GM12878 (cell line): ENCODE data around the gene MAGI1. TPM values are rescaled to one million over a fixed set of nuclear protein-coding genes. Genes with fewer than 3 reads are reported as not detected.

Source experiments
- ATAC-seq: fragments of 200-7000 bp; cut with Tn5 transposase; 3 replicates; pipeline ENCODE4 v1.9.1; 2020; ENCODE audit warnings: mild to moderate bottlenecking, moderate library complexity
- BruUV-seq: library from RNA; stranded (reverse); fragments of 400-500 nt; replicated peaks from 2 replicates; lab custom pipeline; 2021; lab: Mats Ljungman, UMichigan
- CTCF ChIA-PET: fragments of 300-600 bp; sonication (Branson Sonifier 250); formaldehyde crosslinking; extraction: SDS; loops from one replicate; lab custom pipeline; 2021; ENCODE audit warnings: inconsistent platforms; lab: Yijun Ruan, JAX
- POLR2A ChIA-PET: fragments of 350-600 bp; formaldehyde crosslinking; extraction: SDS; loops from one replicate; lab custom pipeline; 2021; ENCODE audit warnings: inconsistent platforms; lab: Charles Lee
- RAD21 ChIA-PET: fragments of 300-600 bp; sonication (Branson Sonifier 250); formaldehyde crosslinking; loops from one replicate; lab custom pipeline; 2023; ENCODE audit warnings: antibody characterized with exemption; ENCODE audit not compliant: unreplicated experiment; lab: Charles Lee
- SMC1A ChIA-PET: fragments of 300-600 bp; sonication (Branson Sonifier 250); formaldehyde crosslinking; loops from one replicate; lab custom pipeline; 2023; ENCODE audit not compliant: unreplicated experiment, uncharacterized antibody; lab: Charles Lee
- DNase-seq: peaks from one replicate; pipeline ENCODE4 v3.0.0-alpha.2; 2011; ENCODE audit warnings: low read depth, low spot score
- FAIRE-seq: peaks from 3 replicates; lab custom pipeline; 2011; peaks lifted over from hg19 to GRCh38; lab: Jason Lieb, UNC
- H2AFZ ChIP-seq: 2 replicates; pipeline ENCODE4 v1.6.0; 2011; ENCODE audit warnings: low read depth, low read length, control low read depth; ENCODE audit not compliant: control insufficient read depth
- H3K27ac ChIP-seq: 2 replicates; pipeline ENCODE4 v1.5.1; 2011; ENCODE audit warnings: control low read depth; ENCODE audit not compliant: control insufficient read depth, insufficient read depth
- H3K27me3 ChIP-seq, 2 experiments: replicated peaks in 1 of 2; 2 replicates each; pipeline versions ENCODE4 v1.6.0 to v1.6.1; 2011; ENCODE audit warnings: low read length in 1 of 2; ENCODE audit not compliant: control insufficient read depth in 2 of 2, insufficient read depth in 2 of 2
- H3K36me3 ChIP-seq, 2 experiments: 2 replicates each; pipeline ENCODE4 v1.5.1; 2011; ENCODE audit warnings: low read length in 1 of 2; ENCODE audit not compliant: control insufficient read depth in 2 of 2, insufficient read depth in 2 of 2
- H3K4me1 ChIP-seq: 2 replicates; pipeline ENCODE4 v1.6.1; 2011; ENCODE audit warnings: mild to moderate bottlenecking, low read length, moderate library complexity, mixed read lengths; ENCODE audit not compliant: control insufficient read depth, insufficient read depth
- H3K4me2 ChIP-seq: 2 replicates; pipeline ENCODE4 v1.6.0; 2011; ENCODE audit warnings: control low read depth; ENCODE audit not compliant: control insufficient read depth, insufficient read depth
- H3K4me3 ChIP-seq: fragments of 200-600 bp; sonication (generic); 2 replicates; pipeline ENCODE4 v1.5.1; 2016
- H3K79me2 ChIP-seq: 2 replicates; pipeline ENCODE4 v1.6.0; 2011; ENCODE audit warnings: low read length; ENCODE audit not compliant: control insufficient read depth, insufficient read depth
- H3K9ac ChIP-seq: 2 replicates; pipeline ENCODE4 v1.8.0; 2011; ENCODE audit warnings: low read length, control low read depth, mixed read lengths; ENCODE audit not compliant: control insufficient read depth, insufficient read depth
- H3K9me3 ChIP-seq: replicated peaks from 3 replicates; pipeline ENCODE4 v1.5.1; 2011; ENCODE audit warnings: mild to moderate bottlenecking, low read length; ENCODE audit not compliant: control insufficient read depth, insufficient read depth
- H4K20me1 ChIP-seq: 2 replicates; pipeline ENCODE4 v1.6.0; 2011; ENCODE audit not compliant: control insufficient read depth, insufficient read depth
- BHLHE40 ChIP-seq, 2 experiments: fragments of 450-650 bp in 1 of 2; IDR thresholded peaks; 2 replicates each; pipeline ENCODE4 v1.6.1; 2011 to 2017; ENCODE audit warnings: low read depth in 2 of 2, borderline replicate concordance in 1 of 2, improper control_type of control experiment in 1 of 2, low read length in 1 of 2, mild to moderate bottlenecking in 1 of 2
- EGR1 ChIP-seq, 2 experiments: IDR thresholded peaks; 1 replicate in 1 of 2; 2 replicates in 1 of 2; pipeline ENCODE4 v1.6.1; 2011 to 2012; ENCODE audit warnings: low read depth in 2 of 2, low read length in 2 of 2, borderline replicate concordance in 1 of 2, mild to moderate bottlenecking in 1 of 2, moderate library complexity in 1 of 2
- ETV6 ChIP-seq, 2 experiments: fragments of 450-650 bp in 1 of 2; IDR thresholded peaks in 1 of 2; conservative IDR thresholded peaks in 1 of 2; 2 replicates each; pipeline ENCODE4 v1.6.1; 2014; ENCODE audit warnings: antibody characterized with exemption in 1 of 2, borderline replicate concordance in 1 of 2, low read depth in 1 of 2, mild to moderate bottlenecking in 1 of 2, moderate library complexity in 1 of 2
- HCFC1 ChIP-seq: fragments of 150-350 bp; IDR thresholded peaks from 2 replicates; pipeline ENCODE4 v1.6.1; 2014; ENCODE audit warnings: low read length
- HDAC2 ChIP-seq: fragments of 200-600 bp; sonication (generic); IDR thresholded peaks from 2 replicates; pipeline ENCODE4 v1.6.1; 2017
- MTA3 ChIP-seq: IDR thresholded peaks from 2 replicates; pipeline ENCODE4 v1.6.1; 2012; ENCODE audit warnings: low read length, inconsistent platforms, borderline replicate concordance
- MXI1 ChIP-seq: fragments of 150-350 bp; IDR thresholded peaks from 2 replicates; pipeline ENCODE4 v1.6.1; 2011; ENCODE audit warnings: low read depth, mild to moderate bottlenecking, inconsistent platforms, low read length, improper control_type of control experiment
- PML ChIP-seq: IDR thresholded peaks from 2 replicates; pipeline ENCODE4 v1.6.1; 2012; ENCODE audit warnings: low read length, inconsistent platforms
- ZNF24 ChIP-seq: fragments of 450-650 bp; IDR thresholded peaks from 2 replicates; pipeline ENCODE4 v1.6.1; 2017; ENCODE audit warnings: antibody characterized with exemption, mild to moderate bottlenecking
- WGBS: methylation state at CpG from one replicate; pipeline ENCODE4 v1.1.6; 2016; ENCODE audit warnings: low lambda C conversion rate; ENCODE audit not compliant: insufficient replicate concordance, insufficient coverage; ENCODE audit errors: missing lambda C conversion rate; 5-methylcytosine and 5-hydroxymethylcytosine counted together
- in situ Hi-C: fragments of 300-500 bp; cut with MboI; formaldehyde crosslinking; loops from 9 replicates; pipeline ENCODE4 v1.14.3; 2018; ENCODE audit warnings: mixed read lengths
- intact Hi-C: fragments of 100-400 bp; cut with micrococcal nuclease; formaldehyde crosslinking; loops from one replicate; pipeline ENCODE4 v1.14.2; 2022; ENCODE audit not compliant: unreplicated experiment
- polyA plus RNA-seq, 11 experiments: library from polyadenylated mRNA; depleted of rRNA in 4 of 11; unstranded in 6 of 11; stranded (reverse) in 5 of 11; fragments of >200 nt; fragmentation: Nextera tagmentation in 4 of 11; fragmentation: Illumina TruSeq in 1 of 11; extraction: Ambion mirVana in 4 of 11; extraction: Trizol in 1 of 11; gene quantifications; 1 replicate in 1 of 11; 2 replicates in 10 of 11; pipeline versions ENCODE4 v1.2.1 to v1.2.3, GENCODE V29; 2011 to 2016; ENCODE audit warnings: inconsistent platforms in 2 of 11, missing spikeins in 2 of 11, low read depth in 1 of 11
- total RNA-seq, 4 experiments: library from RNA; depleted of rRNA in 3 of 4; stranded (reverse); fragments of >200 nt in 3 of 4; fragmentation: Illumina TruSeq in 1 of 4; extraction: Trizol in 1 of 4; gene quantifications; 2 replicates each; pipeline versions ENCODE4 v1.2.1 to v1.2.3, GENCODE V29; 2013 to 2021
- TF ChIP-seq, protein P1 (sequence below): IDR thresholded peaks from 2 replicates; pipeline ENCODE4 v1.6.1; 2012; ENCODE audit warnings: improper control_type of control experiment, low read depth, low read length; ENCODE audit not compliant: insufficient replicate concordance
- TF ChIP-seq, protein P2 (sequence below): fragments of 450-650 bp; IDR thresholded peaks from 2 replicates; pipeline ENCODE4 v1.6.1; 2017; ENCODE audit warnings: mild to moderate bottlenecking, moderate library complexity
- TF ChIP-seq, protein P3 (sequence below): fragments of 450-650 bp; conservative IDR thresholded peaks from 2 replicates; pipeline ENCODE4 v1.6.1; 2017; ENCODE audit warnings: mild to moderate bottlenecking, moderate library complexity

MAGI1 gene
- total and polyA plus RNA-seq, 10 of the 15 experiments (the other 5 are each of a cell fraction or from before 2014, with no cell fraction given), result 0.02 to 3.3 (median 0.29) TPM; not detected in 1

DNA sequence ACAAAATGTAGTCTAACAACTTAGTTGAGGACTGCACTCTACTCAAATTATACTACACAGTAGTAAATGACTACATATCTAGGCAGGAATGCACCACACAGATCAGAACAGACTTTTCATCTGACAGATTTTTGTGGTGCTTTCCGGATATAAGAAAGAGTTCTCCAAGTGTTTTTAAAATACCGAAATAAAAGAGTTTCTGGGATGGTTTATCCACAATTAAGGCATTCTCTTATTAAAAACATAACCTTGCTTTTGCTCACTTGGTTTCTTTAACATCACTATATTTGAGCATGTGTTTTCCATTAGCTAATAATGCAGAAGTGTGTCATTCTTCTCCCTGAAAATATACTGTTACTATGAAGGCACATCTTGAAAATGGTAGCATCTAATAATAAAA is 132.9 kb downstream of the MAGI1 start:
- in situ Hi-C loops (no loop called here), intact Hi-C loops (no loop called here)
- H4K20me1 ChIP-seq, result no peaks in the 10 kb centered on the region
- DNase-seq (no peak), ATAC-seq (no peak), FAIRE-seq (no peak)
- H3K9ac ChIP-seq, result no peak overlapping the region
- H3K79me2 ChIP-seq, result no peaks in the 10 kb centered on the region
- no peak overlapping the region for H3K4me2 ChIP-seq
- H3K4me3 ChIP-seq, result no peak overlapping the region
- BruUV-seq, result no TSS peak
- no peaks in the 10 kb centered on the region for H3K36me3 ChIP-seq
- H3K27ac ChIP-seq, result no peak overlapping the region
- ChIA-PET POLR2A (no interaction called here), RAD21 (no interaction called here), SMC1A (no interaction called here), CTCF (interaction anchor here (1.1 kb wide), 1 partner anchor 30 kb away, joined by 3 read pairs; no protein-coding TSS in a partner anchor)
- H3K4me1 ChIP-seq, result no peaks in the 10 kb centered on the region
- H3K27me3 ChIP-seq, result no peaks in the 10 kb centered on the region; a peak in 1 of 4 replicates
- H3K9me3 ChIP-seq, result no peaks in the 10 kb centered on the region
- no peak overlapping the region for H2AFZ ChIP-seq
- WGBS, result 37% methylated on average over 2 of the region's 2 CpGs
- TF ChIP-seq ETV6 (conservative IDR thresholded peaks at IDR 0.05 in 1 of 2, IDR thresholded peaks at IDR 0.05 in 1 of 2; ENCODE audit: borderline replicate concordance in 1 of 2, low read depth in 1 of 2) (no peak), HCFC1 (no peak), BHLHE40 (IDR thresholded peaks at IDR 0.05; ENCODE audit: borderline replicate concordance in 1 of 2, low read depth in 2 of 2, low read length in 1 of 2) (no peak), ZNF24 (no peak), HDAC2 (no peak), MXI1 (no peak), MTA3 (no peak), EGR1 (IDR thresholded peaks at IDR 0.05; ENCODE audit: borderline replicate concordance in 1 of 2, low read depth in 2 of 2, low read length in 2 of 2) (no peak), PML (no peak)
- TF ChIP-seq, protein P1, sequence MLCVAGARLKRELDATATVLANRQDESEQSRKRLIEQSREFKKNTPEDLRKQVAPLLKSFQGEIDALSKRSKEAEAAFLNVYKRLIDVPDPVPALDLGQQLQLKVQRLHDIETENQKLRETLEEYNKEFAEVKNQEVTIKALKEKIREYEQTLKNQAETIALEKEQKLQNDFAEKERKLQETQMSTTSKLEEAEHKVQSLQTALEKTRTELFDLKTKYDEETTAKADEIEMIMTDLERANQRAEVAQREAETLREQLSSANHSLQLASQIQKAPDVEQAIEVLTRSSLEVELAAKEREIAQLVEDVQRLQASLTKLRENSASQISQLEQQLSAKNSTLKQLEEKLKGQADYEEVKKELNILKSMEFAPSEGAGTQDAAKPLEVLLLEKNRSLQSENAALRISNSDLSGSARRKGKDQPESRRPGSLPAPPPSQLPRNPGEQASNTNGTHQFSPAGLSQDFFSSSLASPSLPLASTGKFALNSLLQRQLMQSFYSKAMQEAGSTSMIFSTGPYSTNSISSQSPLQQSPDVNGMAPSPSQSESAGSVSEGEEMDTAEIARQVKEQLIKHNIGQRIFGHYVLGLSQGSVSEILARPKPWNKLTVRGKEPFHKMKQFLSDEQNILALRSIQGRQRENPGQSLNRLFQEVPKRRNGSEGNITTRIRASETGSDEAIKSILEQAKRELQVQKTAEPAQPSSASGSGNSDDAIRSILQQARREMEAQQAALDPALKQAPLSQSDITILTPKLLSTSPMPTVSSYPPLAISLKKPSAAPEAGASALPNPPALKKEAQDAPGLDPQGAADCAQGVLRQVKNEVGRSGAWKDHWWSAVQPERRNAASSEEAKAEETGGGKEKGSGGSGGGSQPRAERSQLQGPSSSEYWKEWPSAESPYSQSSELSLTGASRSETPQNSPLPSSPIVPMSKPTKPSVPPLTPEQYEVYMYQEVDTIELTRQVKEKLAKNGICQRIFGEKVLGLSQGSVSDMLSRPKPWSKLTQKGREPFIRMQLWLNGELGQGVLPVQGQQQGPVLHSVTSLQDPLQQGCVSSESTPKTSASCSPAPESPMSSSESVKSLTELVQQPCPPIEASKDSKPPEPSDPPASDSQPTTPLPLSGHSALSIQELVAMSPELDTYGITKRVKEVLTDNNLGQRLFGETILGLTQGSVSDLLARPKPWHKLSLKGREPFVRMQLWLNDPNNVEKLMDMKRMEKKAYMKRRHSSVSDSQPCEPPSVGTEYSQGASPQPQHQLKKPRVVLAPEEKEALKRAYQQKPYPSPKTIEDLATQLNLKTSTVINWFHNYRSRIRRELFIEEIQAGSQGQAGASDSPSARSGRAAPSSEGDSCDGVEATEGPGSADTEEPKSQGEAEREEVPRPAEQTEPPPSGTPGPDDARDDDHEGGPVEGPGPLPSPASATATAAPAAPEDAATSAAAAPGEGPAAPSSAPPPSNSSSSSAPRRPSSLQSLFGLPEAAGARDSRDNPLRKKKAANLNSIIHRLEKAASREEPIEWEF, result no peak
- TF ChIP-seq, protein P2, sequence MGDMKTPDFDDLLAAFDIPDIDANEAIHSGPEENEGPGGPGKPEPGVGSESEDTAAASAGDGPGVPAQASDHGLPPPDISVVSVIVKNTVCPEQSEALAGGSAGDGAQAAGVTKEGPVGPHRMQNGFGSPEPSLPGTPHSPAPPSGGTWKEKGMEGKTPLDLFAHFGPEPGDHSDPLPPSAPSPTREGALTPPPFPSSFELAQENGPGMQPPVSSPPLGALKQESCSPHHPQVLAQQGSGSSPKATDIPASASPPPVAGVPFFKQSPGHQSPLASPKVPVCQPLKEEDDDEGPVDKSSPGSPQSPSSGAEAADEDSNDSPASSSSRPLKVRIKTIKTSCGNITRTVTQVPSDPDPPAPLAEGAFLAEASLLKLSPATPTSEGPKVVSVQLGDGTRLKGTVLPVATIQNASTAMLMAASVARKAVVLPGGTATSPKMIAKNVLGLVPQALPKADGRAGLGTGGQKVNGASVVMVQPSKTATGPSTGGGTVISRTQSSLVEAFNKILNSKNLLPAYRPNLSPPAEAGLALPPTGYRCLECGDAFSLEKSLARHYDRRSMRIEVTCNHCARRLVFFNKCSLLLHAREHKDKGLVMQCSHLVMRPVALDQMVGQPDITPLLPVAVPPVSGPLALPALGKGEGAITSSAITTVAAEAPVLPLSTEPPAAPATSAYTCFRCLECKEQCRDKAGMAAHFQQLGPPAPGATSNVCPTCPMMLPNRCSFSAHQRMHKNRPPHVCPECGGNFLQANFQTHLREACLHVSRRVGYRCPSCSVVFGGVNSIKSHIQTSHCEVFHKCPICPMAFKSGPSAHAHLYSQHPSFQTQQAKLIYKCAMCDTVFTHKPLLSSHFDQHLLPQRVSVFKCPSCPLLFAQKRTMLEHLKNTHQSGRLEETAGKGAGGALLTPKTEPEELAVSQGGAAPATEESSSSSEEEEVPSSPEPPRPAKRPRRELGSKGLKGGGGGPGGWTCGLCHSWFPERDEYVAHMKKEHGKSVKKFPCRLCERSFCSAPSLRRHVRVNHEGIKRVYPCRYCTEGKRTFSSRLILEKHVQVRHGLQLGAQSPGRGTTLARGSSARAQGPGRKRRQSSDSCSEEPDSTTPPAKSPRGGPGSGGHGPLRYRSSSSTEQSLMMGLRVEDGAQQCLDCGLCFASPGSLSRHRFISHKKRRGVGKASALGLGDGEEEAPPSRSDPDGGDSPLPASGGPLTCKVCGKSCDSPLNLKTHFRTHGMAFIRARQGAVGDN, result no peak
- TF ChIP-seq, protein P3, sequence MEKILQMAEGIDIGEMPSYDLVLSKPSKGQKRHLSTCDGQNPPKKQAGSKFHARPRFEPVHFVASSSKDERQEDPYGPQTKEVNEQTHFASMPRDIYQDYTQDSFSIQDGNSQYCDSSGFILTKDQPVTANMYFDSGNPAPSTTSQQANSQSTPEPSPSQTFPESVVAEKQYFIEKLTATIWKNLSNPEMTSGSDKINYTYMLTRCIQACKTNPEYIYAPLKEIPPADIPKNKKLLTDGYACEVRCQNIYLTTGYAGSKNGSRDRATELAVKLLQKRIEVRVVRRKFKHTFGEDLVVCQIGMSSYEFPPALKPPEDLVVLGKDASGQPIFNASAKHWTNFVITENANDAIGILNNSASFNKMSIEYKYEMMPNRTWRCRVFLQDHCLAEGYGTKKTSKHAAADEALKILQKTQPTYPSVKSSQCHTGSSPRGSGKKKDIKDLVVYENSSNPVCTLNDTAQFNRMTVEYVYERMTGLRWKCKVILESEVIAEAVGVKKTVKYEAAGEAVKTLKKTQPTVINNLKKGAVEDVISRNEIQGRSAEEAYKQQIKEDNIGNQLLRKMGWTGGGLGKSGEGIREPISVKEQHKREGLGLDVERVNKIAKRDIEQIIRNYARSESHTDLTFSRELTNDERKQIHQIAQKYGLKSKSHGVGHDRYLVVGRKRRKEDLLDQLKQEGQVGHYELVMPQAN, result no peak
